Right ventricle myocardium inferior (tissue), 1 donor: ENCODE data around the gene KRTAP10-5. TPM values are rescaled to one million over a fixed set of nuclear protein-coding genes. Genes with fewer than 3 reads are reported as not detected.
"Not testable (repeated sequence)": the region's sequence is repeated elsewhere in the genome, so short reads cannot be mapped to it uniquely, and the experiment has no call there.

ENCODE experiments used
- ATAC-seq: fragments of 200-7000 bp; cut with Tn5 transposase; one replicate; pipeline ENCODE4 v1.9.1; 2020; ENCODE audit warnings: mild to moderate bottlenecking, moderate library complexity
- DNase-seq: peaks from one replicate; pipeline ENCODE4 v3.0.0; 2021; ENCODE audit errors: missing footprints
- intact Hi-C: fragments of 100-400 bp; cut with DNase I; formaldehyde crosslinking; loops from one replicate; pipeline ENCODE4 v1.11.0; 2022
- total RNA-seq: library from RNA; stranded (reverse); fragmentation: NEBNext Ultra II Directional; extraction: Animal tissue kit (Norgen Biotek cat#: 25700); gene quantifications from one replicate; pipeline ENCODE4 v1.2.1, GENCODE V29; 2021
- donor health status: DM: no; HTN: yes; CAD: no; lungs with severe emphysema.

KRTAP10-5 gene
- total RNA-seq, 1 donor from 2014 or later = not detected

DNA sequence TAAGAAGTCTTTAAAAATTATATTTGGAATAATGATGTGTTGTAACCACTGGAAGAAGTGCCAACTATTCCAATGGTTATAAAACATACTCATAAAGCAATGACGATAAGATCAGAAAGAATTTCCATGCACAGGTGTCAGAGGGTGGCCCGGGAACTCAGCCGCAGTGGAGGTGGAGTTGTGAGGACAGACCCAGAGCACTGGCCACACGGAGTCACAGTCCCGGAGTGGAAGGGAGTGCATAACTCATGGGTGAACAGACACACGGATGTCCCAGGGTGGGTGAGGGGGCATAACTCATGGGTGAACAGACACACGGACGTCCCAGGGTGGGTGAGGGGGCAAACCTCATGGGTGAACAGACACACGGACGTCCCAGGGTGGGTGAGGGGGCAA is 4.4 kb downstream of the KRTAP10-5 start:
- ATAC-seq = no peak
- intact Hi-C loops = no loop called here
- no peak for DNase-seq

DNA sequence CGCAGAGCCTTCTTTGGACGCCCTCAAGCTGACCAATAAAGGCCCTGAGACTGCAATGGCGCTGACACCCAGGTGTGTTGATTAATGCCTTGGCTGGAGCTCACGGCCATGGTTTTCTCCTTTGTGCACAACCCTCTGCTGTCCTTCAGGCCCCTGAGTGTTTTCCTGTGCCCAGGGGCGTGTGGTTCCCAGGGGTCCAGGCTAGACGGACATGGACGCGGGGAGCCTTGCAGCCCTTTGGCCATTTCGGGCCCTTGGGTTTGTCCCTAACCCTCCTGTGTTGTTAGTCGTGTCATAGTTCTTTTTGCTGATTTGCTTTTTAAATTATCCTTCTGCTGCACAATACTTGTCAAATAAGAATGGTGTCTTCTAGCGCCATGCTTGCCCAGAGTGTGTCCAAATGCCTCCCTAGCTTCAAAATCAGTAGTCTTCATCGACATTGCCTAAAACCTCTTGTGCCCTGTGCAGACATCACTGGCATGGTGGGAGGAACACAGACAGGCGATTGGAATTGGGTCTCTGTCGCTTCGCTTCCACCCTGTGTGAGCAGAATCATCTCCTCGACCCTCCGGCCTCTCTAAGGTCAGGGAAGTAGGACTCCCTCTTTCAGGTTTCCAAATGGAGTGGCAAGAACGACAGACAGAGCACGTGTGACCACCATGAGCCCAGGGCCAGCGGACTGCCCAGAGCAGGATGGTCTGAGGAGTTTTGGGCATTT is 4.9 kb downstream of the KRTAP10-5 start:
- intact Hi-C loops = no loop called here
- DNase-seq (no peak), ATAC-seq (no peak)

GRCh38 chr21:44574457-44575306 is 5.7 kb downstream of the KRTAP10-5 start:
- intact Hi-C loops = no loop called here
- DNase-seq (no peak), ATAC-seq (no peak)

DNA sequence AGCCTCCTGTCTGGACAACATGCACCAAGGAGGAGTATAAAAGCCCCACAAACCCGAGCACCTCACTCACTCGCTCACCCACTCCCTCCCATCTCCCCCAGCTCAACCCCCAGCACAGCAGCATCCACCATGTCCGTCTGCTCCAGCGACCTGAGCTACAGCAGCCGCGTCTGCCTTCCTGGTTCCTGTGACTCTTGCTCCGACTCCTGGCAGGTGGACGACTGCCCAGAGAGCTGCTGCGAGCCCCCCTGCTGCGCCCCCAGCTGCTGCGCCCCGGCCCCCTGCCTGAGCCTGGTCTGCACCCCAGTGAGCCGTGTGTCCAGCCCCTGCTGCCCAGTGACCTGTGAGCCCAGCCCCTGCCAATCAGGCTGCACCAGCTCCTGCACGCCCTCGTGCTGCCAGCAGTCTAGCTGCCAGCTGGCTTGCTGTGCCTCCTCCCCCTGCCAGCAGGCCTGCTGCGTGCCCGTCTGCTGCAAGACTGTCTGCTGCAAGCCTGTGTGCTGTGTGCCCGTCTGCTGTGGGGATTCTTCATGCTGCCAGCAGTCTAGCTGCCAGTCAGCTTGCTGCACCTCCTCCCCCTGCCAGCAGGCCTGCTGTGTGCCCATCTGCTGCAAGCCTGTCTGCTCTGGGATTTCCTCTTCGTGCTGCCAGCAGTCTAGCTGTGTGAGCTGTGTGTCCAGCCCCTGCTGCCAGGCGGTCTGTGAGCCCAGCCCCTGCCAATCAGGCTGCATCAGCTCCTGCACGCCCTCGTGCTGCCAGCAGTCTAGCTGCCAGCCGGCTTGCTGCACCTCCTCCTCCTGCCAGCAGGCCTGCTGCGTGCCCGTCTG is 6.6 kb downstream of the KRTAP10-5 start, which contains the start of gene KRTAP10-4:
Gene KRTAP10-4 (plus strand): TSS at position 100 of the 827 bp plus-strand sequence. CDS start 30 bp downstream, at position 130.
- DNase-seq, intact Hi-C loops, ATAC-seq: not testable (repeated sequence)

- no peak for DNase-seq
- intact Hi-C loops = no loop called here
- ATAC-seq = no peak
Measured at GRCh38 chr21:44572959-44573583, 7.3 kb downstream of the KRTAP10-5 start.

- DNase-seq (no peak), ATAC-seq (no peak)
- intact Hi-C loops = no loop called here
Measured at GRCh38 chr21:44571844-44572782, 8.3 kb downstream of the KRTAP10-5 start.

- intact Hi-C loops = no loop called here
- ATAC-seq = no peak
Measured at GRCh38 chr21:44571296-44571695, 9.1 kb downstream of the KRTAP10-5 start.

DNA sequence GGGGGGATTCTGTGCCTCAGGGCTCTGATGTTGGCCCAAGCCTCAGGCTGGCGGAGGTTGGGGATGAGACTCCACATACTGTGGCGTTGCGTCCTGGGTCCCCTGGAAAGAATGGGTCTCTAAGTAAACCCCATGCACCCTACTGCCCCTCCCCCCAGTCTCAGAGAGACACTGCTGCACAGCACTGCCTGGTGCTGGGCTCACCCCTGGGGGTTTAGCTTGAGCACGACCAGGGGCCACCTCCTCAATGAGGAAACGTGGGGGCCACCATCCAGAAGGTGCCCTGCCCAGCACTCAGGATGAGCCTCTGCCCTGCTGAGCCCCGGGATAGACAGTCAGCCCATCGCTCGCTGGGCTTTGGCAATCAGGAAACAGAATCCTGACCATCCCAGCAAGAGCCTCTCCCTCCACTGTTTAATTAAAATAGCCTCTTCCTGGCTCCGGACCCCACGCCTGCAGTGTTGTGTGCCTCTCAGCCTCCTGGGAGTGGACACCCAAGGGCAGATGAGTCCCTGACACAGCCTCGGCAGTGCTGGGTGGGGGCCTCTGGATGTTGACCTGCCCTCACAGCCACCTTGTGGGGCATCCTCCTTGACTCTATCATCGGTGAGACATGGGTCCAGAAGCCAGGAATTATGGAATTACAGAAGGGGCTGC is 10.4 kb downstream of the KRTAP10-5 start:
- intact Hi-C loops = no loop called here
- ATAC-seq (no peak), DNase-seq (no peak)

More at GRCh38 chr21:44571296-44571695, 9.1 kb downstream of the KRTAP10-5 start:
- DNase-seq = no peak

DNA sequence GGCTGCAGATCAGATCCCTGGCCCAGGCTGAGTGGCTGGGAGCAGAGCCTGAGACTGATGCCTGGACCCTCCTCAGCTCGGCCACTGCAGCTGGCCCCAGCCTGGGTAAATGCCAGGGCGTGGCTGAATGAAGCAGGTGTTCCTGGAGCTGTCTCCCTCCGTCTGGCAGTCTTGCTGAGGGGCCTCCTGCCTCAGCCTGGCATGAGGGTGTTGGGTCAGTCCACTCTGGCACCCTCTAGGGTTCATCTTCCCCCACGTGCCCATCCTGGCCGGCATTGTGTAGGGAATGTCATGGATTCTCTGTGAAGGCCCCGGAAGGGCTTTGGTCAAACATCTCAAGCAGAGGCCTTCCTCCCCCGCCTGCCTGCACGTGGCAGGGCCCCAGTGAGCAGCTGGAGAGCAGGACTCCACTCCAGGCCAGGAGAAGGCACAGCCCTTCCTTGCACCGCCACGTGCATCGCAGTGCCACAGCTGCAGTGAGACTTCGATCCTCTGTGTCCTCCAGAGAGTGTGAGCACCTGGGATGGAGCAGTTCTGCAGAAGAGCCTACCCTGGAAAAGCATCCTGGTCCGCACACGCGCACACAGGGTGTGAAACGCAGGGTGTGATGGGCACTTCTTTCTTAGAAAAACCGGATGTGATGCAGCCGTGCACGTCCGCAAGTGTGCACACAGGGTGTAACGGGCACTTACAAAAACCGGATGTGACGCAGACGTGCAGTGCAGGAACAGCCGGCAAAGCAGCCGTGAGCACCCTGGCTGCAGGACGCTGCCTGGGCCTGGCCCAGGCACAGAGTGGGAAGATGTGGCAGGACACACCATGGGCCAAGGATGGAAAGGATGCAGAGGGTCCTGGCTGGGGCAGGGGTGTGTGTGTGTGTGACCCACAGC is 11.5 kb downstream of the KRTAP10-5 start:
- intact Hi-C loops = no loop called here
- ATAC-seq = no peak

GRCh38 chr21:44568261-44568660 is 12.1 kb downstream of the KRTAP10-5 start:
- DNase-seq = no peak
- ATAC-seq = no peak
- intact Hi-C loops = no loop called here

More for the DNA sequence above, 11.5 kb downstream of the KRTAP10-5 start:
- no peak for DNase-seq

GRCh38 chr21:44567481-44568171 is 12.8 kb downstream of the KRTAP10-5 start:
- no peak for ATAC-seq
- no peak for DNase-seq
- intact Hi-C loops = no loop called here

DNA sequence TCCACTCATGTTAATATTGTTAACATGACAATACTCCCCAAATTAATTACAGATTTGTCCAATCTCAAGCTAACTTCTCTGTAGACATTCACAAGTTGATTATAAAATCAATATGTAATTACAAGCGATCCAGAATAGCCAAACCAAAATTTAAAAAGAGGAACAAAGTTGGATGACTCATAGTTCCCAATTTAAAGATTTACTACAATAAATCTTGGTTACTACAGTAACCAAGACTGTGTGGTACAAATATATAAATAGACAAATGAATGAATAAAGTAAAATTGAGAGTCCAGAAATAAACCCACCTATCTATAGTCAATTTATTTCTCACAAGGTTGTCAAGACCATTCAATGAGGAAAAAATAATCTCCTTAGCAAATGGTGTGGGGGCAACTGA is 14.0 kb downstream of the KRTAP10-5 start:
- ATAC-seq (no peak), DNase-seq (no peak)
- intact Hi-C loops = no loop called here

GRCh38 chr21:44564886-44565598 is 15.4 kb downstream of the KRTAP10-5 start:
- ATAC-seq (no peak), DNase-seq (no peak)
- intact Hi-C loops = no loop called here

- ATAC-seq (no peak), DNase-seq (no peak)
- intact Hi-C loops = no loop called here
Measured at GRCh38 chr21:44564099-44564498, 16.3 kb downstream of the KRTAP10-5 start.

- ATAC-seq = no peak
- DNase-seq = no peak
- intact Hi-C loops = no loop called here
Measured at GRCh38 chr21:44558695-44559094, 21.7 kb downstream of the KRTAP10-5 start, which contains the start of gene KRTAP10-3. Gene KRTAP10-3, minus strand, starts transcription at chr21:44558795. Its CDS starts 80 bp downstream, at chr21:44558715.
